ENCODE measurements around the gene PTPRCAP.

The PTPRCAP gene

DNA sequence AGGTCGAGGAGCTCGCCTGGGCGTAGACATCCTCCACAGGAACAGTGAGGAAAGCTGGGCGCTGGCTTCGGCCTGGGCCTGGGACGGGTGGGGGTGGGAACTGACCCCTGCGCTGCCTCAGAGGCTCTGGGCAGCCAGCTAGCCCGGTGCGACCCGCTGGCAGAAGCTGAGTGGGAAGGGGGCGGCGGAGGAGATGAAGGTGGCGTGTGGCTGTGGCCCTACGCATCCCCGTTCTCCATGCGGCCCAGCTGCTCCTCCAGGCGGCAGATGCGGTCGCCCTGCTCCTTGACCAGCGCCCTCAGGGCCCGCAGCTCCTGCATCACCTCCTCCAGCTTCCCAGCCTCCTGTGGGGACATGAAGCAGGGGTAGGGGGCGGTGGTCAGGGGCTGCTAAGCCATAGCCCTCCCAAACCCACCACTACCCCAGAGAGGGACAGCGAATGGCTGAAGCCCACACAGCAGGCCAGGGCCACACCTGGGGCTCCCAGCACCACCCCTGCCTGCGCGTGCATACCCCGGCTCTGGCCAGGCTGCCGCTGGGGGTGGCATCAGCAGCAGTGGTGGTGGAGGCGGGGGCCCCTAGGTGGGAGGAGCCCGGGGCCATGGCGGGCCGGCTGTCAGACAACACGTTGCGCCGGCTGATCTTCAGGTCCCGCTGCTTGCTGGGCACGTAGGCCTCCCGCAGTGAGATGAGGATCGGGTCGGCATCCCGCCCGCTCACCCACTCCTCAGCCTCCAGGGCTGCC, 848 bp upstream of the PTPRCAP start:
- TF ChIP-seq, protein P1, sequence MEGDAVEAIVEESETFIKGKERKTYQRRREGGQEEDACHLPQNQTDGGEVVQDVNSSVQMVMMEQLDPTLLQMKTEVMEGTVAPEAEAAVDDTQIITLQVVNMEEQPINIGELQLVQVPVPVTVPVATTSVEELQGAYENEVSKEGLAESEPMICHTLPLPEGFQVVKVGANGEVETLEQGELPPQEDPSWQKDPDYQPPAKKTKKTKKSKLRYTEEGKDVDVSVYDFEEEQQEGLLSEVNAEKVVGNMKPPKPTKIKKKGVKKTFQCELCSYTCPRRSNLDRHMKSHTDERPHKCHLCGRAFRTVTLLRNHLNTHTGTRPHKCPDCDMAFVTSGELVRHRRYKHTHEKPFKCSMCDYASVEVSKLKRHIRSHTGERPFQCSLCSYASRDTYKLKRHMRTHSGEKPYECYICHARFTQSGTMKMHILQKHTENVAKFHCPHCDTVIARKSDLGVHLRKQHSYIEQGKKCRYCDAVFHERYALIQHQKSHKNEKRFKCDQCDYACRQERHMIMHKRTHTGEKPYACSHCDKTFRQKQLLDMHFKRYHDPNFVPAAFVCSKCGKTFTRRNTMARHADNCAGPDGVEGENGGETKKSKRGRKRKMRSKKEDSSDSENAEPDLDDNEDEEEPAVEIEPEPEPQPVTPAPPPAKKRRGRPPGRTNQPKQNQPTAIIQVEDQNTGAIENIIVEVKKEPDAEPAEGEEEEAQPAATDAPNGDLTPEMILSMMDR (IDR thresholded peaks at IDR 0.05), result no peak
- H3K4me3 ChIP-seq, result no peak overlapping the region
- H3K27ac ChIP-seq, result peak overlapping the region; percentile 61 to 74
- DNase-seq (ENCODE audit: low spot score), result no peak

DNA sequence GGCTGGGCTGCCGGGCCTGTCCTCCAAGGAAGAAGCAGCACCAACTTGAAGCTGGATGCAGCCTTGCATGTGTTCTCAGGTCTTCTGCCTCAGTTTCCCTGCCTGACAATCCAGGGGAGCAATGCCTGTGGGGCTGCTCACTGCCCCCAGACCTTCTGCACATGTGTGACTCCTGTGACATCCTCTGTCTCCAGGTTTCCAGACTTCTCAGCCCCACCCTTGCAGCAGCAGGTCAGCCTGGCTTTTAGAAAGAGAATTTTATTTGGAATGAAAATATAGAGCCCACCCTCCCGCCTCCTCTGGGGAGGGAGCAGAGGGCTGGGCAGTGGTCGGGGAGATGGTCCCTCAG, 301 bp upstream of the PTPRCAP start:
- Histone ChIP-seq H3K27ac (peak overlapping the region in 1 of 2 donors; percentile 58), H3K4me3 (no peak overlapping the region)
- TF ChIP-seq, protein P1 (IDR thresholded peaks at IDR 0.05), result no peak
- DNase-seq (ENCODE audit: low spot score), result no peak

- DNase-seq (ENCODE audit: low spot score), result no peak
- Histone ChIP-seq H3K27ac (peak overlapping the region in 1 of 2 donors; percentile 58), H3K4me3 (peak overlapping the region; percentile 28)
- TF ChIP-seq, protein P1 (IDR thresholded peaks at IDR 0.05), result no peak
Observed at GRCh38 chr11:67436459-67437081, 912 bp downstream of the PTPRCAP start.

- TF ChIP-seq, protein P1 (IDR thresholded peaks at IDR 0.05), result no peak
- H3K4me3 ChIP-seq, result no peak overlapping the region
- no peak for DNase-seq (ENCODE audit: low spot score)
- peak overlapping the region; percentile 25 to 58 for H3K27ac ChIP-seq
Observed at GRCh38 chr11:67435727-67436458, 1.6 kb downstream of the PTPRCAP start.

- TF ChIP-seq, protein P1 (IDR thresholded peaks at IDR 0.05), result no peak
- Histone ChIP-seq H3K4me3 (no peak overlapping the region), H3K27ac (peak overlapping the region in 1 of 2 donors; percentile 58)
- DNase-seq (ENCODE audit: low spot score), result no peak
Observed at GRCh38 chr11:67435031-67435726, 2.3 kb downstream of the PTPRCAP start.

DNA sequence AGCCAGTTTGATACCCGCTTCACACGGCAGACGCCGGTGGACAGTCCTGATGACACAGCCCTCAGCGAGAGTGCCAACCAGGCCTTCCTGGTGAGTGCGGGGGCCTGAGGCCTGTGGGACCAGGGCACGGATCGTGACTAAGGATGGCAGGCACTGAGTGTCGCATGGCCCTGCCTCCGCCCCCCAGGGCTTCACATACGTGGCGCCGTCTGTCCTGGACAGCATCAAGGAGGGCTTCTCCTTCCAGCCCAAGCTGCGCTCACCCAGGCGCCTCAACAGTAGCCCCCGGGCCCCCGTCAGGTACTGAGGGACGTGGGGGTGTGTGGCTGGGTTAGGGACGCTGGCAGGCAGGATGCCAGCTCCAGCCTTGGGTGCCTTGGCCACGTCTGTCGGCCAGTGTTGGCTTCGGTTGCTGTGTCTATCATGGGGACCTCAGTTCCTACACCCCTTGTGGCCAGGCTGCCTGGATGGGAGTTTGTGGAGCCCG, 3.0 kb downstream of the PTPRCAP start:
- TF ChIP-seq, protein P1 (IDR thresholded peaks at IDR 0.05), result no peak
- DNase-seq (ENCODE audit: low spot score), result no peak
- Histone ChIP-seq H3K27ac (no peak overlapping the region), H3K4me3 (no peak overlapping the region)

All from coronary artery (tissue), 2 donors.